Renal pelvis (tissue), 3 donors: ENCODE results near the gene TH. TPM values are rescaled to one million over a fixed set of nuclear protein-coding genes. Genes with fewer than 3 reads are reported as not detected.

Source experiments
- polyA plus RNA-seq, 3 donors: library from polyadenylated mRNA; unstranded; fragments of 120-200 nt; gene quantifications; one replicate each; pipeline ENCODE4 v1.2.1, GENCODE V29; 2013; ENCODE audit not compliant: insufficient read length in 3 of 3

The TH gene
- polyA plus RNA-seq, 3 donors, result 1.5 to 1.7 (median 1.6) TPM

Other genes starting within 250 kb of the TH start
- 10 to 100 TPM; 51.8 to 80.0 (median 53.8) TPM for gene MRPL23, start 224.5 kb downstream of the TH start, polyA plus RNA-seq
- gene H19, start 174.0 kb downstream of the TH start, polyA plus RNA-seq, result 1,000 to 10,000 TPM; 1,758 to 3,714 (median 3,084) TPM
- 100 to 1,000 TPM; 615 to 954 (median 884) TPM for gene IGF2, start 32.4 kb downstream of the TH start, polyA plus RNA-seq
- gene INS, start 10.6 kb downstream of the TH start, polyA plus RNA-seq, result not detected
- 1 to 10 TPM; 3.1 to 4.7 (median 3.8) TPM for gene ASCL2, start 98.8 kb upstream of the TH start, polyA plus RNA-seq
- under 1 TPM; 0.75 to 0.99 (median 0.91) TPM for gene C11orf21, start 130.1 kb upstream of the TH start, polyA plus RNA-seq
- gene TSPAN32, start 130.2 kb upstream of the TH start, polyA plus RNA-seq, result 1 to 10 TPM; 1.7 to 2.8 (median 1.9) TPM
- 100 to 1,000 TPM; 534 to 608 (median 573) TPM for gene CD81, start 205.5 kb upstream of the TH start, polyA plus RNA-seq
- 10 to 100 TPM; 40.1 to 55.8 (median 49.4) TPM for gene TSSC4, start 228.9 kb upstream of the TH start, polyA plus RNA-seq